Hematopoietic multipotent progenitor cell treated with erythropoietin and hydrocortisone succinate and interleukin-3 and kit ligand, for 17 days (in vitro differentiated cells): Measurements from ENCODE around the gene SPDYE6.
"Not testable (repeated sequence)": the region's sequence is repeated elsewhere in the genome, so short reads cannot be mapped to it uniquely, and the experiment has no call there.

ENCODE experiments used
- DNase-seq: peaks from one replicate; pipeline ENCODE4 v3.0.0-alpha.2; 2015; ENCODE audit warnings: low spot score

The SPDYE6 gene

DNA sequence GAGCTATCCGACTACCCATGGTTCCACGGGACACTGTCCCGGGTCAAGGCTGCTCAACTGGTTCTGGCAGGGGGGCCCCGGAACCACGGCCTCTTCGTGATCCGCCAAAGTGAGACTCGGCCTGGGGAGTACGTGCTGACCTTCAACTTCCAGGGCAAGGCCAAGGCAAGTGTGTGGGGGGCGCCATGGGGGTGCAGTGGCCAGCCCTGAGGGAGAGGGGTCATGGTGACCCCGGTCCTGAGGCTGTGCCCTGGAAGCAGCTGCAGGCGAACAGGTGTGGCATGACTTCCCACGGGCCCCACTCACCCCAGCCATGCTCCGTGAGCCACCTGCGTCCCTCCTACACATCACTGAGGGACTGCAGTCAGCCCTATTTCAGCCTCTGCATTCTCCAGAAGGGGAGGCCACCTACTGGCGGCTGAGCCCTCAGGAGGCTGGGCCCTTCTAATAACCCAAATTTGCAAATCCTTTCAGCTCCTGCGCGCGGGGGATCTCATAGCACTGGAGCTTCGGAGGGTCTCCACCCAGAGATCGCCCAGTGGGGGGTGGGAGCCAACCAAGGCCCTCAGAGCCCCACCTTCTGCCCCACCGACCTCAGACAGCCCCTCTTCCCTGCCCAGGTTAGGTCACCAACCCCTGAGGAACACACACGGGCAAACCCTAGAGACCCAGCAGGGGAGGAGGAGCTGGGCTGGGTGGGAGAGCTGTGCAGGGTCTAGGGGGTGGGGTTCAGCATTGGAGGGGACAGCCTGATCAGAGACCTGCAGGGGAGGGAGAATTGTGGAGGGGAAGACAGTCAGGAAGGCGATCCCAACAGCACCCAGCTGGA, 38.8 kb downstream of the SPDYE6 start:
- no peak for DNase-seq

DNA sequence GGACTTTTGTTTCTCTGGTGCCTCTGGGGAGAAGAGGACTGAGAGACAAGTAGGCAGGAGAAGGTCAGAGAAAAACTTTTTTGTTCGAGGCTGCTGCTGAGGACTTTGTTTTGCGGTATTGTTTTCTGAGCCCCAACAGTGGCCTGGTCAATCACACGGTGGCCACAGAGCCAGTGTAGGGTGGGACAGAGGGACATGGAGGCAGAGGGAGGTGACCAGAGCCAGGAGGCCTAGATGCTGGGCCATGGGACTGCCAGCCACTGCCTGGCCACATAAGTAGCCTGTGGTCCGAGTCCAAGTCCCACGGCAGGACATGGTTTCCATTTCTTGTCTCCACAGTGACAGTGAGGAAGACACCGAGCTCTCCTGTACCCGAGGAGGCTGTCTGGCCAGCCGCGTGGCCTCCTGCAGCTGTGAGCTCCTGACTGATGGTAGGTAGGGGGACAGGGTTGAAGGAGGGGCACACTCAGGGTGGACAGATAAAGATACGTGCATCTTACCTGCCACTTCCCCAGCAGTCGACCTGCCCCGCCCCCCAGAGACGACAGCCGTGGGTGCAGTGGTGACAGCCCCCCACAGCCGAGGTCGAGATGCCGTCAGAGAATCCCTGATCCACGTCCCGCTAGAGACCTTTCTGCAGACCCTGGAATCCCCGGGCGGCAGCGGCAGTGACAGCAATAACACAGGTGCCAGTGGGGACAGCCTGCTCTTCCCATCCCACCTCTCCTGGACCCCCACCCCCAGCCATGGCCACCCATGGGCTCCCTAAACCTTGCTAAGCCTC, 42.1 kb downstream of the SPDYE6 start:
- DNase-seq: no peak

DNA sequence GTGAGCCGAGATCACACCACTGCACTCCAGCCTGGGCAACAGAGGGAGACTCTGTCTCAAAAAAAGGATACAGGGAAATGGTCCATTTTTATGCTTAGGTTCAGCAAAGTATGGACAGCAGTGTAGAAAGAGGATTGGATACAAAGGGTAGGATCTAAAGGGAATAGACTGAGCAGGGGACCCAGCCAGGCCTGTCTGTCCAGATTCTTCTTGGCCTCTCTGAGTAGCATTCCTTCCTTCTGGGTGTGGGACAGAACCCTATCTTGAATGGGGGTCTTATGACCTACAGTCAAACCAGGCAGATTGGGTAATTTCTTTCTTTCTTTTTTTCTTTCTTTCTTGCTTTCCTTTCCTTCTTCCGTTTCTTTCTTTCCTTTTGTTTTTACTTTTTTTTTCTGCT, 43.9 kb downstream of the SPDYE6 start:
- no peak for DNase-seq

DNA sequence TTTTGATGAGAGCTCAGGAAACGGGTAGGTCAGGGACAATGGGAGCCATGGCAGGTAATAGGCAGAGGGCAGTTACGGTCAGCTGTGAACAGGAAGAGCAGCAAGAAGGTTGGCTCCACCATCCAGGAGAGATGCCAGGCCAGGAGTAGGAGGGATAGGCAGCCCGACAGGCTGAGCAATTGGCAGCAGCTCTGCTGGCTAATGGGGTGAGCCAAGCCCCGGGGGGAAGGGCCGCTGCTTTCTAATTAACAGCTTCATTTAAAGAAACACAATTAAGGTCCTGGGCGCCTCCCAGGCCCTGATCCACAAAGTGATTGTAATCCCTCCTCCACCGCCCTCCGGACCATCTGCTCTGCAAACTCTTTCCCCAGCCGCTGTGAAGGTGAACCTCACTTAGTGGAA, 45.8 kb downstream of the SPDYE6 start:
- no peak for DNase-seq

DNA sequence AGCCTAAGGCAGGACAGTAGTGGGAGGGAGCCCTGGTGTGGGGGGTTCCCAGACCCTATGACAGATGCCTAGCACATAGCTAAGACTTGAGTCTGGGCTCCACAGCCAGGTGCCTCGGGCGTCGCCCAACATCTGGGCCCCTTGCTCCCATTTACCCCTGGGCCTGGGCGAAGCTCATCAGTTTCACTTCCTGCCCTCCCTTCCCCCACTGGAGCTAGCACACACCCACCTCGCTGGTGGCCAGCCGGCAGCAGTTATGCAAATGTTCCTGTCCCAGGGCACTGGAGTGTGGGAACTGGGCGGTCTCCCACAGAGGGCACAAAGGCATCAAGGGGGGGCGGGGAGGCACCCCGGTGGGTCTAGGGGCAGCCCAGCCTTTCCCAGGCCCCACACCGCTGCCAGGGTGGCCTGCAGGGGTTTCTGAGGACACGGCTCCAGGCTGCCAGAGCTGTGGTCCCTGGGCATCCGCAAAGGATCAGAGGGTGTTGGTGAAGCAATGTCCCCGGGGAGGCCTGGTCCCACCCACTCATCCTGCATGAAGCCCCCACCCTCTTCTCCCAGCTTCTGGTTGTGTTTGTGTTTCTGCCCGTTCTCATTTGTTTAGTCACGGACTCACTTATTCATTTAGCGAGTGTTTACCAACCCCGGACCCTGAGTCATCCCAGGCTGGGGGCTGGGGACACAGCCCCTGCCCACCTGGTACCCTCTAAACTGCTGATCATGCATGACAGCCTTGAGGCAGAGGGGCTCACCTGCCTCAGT, 49.1 kb downstream of the SPDYE6 start:
- DNase-seq: no peak

DNA sequence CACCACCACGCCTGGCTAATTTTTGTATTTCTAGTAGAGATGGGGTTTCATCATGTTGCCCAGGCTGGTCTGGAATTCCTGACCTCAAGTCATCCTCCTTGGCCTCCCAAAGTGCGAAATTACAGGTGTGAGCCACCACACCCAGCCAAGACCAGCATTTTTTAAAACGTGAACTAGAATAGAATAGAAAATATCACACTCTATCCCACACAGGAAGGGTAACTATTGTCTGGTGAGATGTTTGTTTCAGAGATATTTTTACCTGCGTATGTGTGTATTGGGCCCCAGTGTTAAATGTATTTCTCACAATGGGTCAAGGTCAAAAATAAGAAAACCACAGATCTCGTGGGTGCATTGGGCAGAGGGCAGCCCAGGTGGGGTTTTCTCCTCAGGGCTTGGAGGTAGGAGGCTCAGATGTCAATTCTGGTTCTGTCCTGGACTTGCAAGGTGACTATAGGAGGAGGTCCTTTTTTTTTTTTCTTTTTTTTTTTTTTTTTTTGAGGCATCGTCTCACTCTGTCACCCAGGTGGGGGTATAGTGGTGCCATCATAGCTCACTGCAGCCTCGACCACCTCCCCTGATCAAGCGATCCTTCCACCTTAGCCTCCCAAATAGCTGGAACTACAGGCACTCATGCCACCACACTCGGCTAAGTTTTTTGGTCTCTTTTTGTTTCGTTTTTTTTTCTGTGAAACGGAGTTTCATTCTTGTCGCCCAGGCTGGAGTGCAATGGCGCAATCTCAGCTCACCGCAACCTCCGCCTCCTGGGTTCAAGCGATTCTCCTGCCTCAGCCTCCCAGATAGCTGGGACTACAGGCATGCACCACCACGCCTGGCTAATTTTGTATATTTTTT, 50.6 kb downstream of the SPDYE6 start:
- DNase-seq: no peak

DNA sequence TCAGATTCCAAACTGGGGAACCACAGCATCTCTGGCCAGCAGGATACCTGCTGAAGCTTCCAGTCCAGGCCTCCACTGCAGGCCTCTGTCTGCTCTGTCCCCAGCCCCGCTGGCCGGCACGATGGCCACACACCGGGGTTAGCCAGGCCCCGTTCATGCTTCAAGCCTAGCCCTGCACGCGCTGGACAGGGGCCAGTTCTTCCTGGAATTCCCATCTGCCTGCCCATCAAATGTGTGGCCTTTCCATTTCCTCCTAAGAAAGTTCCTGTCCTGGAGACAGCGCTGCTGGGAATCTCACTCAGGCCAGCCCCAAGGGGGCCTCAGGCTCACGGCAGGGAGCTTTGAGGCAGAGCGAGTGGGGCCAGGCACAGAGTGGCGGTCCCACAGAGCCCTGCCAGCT, 51.6 kb downstream of the SPDYE6 start:
- no peak for DNase-seq

DNA sequence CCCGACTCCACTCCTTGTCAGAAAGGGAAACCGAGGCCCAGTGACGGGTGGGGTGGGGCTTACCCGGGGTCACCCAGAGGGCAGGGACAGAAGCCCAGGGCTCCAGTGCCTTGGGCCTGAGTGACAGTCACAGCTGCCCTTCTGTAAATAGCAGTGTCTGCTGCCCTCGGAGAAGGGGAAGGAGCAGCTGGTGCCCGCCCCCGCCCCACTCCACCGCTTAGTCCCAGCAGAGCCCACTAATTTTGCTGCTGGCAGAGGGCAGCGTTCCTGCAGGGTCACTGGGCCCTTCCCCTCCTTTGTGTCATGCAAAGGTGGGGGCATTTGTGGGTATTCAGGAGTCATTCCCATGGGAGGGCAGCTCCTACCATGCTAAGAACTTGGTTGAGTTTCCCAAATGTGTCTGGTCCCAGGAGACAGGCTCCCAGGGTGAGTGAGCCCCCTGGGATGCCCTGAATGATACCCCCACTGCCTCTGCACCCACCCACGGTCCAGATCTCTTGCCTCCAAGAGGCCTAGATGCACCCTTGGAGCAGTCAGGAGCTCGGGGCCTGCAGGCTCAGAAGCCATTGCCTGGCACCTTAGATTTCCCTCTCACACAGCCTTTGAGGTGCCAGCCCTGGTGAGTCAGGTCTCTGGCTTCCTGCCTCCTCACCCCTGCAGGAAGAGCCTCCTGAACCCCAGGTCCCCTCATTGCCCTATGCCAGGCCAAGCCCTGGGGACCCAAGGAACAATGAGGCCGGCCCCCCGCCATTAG, 52.4 kb downstream of the SPDYE6 start:
- DNase-seq: no peak

DNA sequence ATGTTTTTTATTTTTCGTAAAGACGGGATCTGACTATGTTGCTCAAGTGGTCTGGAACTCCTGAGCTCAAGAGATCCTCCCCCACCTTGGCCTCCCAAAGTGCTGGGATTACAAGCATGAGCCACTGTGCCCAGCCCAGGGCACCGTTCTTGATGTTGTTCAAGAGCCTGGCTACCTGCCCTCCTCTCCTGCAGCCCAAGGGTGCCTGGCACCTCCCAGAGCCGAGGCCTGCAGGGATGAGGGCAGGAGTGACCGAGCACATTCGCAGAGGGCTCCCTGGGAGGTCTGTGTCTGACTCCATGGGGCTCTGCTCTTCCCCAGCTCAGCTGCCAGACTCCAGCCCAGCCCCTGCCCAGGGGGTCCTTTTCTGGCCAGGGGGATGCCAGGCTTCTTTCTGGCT, 54.2 kb downstream of the SPDYE6 start:
- DNase-seq: no peak

DNA sequence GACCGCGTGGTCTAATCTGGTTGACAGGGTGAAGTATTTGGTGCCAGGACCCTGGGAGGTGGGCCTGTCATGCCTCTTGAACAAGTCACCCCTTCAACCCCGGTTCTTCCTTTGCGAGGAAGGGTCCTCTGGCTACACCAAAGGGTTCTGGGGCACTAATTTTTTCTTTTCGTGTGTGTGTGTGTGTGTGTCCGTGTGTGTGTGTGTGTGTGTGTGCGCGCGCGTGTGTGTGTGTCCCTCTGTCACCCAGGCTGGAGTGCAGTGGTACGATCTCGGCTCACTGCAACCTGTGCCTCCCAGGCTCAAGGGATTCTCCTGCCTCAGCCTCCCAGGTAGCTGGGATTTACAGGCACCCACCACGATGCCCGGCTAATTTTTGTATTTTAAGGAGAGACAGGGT, 54.9 kb downstream of the SPDYE6 start:
- not testable (repeated sequence) for DNase-seq

DNA sequence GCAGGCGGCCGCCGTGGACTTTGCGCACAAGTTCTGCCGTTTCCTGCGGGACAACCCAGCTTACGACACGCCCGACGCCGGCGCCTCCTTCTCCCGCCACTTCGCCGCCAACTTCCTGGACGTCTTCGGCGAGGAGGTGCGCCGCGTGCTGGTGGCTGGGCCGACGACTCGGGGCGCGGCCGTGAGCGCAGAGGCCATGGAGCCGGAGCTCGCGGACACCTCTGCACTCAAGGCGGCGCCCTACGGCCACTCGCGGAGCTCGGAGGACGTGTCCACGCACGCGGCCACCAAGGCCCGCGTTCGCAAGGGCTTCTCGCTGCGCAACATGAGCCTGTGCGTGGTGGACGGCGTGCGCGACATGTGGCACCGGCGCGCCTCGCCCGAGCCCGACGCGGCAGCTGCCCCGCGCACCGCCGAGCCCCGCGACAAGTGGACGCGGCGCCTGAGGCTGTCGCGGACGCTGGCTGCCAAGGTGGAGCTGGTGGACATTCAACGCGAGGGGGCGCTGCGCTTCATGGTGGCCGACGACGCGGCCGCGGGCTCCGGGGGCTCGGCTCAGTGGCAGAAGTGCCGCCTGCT, 55.5 kb downstream of the SPDYE6 start:
- no peak for DNase-seq

DNA sequence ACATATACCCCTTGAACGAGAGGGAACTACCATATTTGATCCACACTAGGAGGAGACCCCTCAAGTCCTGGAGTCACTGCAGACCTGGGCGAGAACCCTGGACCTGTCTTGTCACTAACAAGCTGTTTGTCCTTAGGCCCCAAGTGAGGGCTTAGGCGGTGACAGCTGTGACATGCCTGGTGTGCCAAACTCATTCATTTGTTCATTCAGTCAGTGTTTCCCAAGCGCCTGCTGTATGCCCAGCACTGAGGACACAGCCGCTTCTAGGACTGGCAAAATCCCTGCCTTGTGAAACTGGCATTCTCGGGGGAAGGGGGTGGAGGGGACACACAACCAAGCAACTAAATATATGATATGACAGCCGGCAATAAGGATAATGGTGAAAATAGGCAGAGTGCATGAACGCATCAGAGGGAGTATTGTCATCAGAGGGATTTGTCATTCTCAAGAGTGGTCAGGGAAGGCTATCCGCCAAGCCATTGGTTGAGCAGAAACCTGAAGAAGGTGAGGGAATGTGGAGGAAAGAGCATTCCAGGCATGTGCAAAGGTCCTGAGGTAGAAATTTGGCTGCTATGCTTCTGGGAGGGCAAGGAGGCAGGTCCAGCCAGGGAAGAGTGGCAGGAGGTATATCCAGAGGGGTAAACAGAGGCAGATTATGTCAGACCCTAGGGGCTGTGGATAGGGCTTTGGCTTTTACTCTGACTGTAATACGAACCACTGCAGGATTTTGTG, 58.6 kb downstream of the SPDYE6 start:
- no peak for DNase-seq

DNA sequence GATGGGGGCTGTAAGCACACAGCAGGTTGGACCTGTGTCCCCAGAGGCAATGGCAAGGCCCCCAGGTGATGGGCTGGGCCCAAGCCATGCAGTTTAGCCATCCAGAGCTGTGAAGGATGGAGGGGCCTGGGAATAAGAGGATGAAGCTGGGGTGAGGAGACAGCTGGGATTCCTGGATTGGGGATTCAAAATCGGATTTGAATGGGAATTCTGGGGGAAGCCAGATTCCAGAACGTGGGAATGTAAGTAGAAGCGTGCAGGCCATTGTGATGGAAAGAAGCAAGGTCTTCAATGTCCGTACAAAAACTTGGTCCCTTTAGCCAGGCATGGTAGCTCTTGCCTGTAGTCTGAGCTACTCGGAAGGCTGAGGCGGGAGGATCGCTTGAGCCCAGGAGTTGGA, 59.7 kb downstream of the SPDYE6 start:
- no peak for DNase-seq

DNA sequence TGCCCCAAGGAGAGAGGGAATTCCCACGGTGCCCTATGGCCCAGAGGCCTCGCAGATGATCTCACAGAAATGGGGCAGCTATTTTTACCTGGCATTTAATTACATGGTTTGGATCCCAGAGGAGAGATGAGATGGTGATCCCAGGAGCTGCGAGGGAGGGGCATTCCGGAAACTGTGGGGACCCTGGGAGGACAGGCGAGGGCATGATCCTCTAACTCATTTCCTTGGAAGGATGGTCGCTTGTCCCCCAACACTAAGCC, 60.1 kb downstream of the SPDYE6 start:
- DNase-seq: no peak
